HG02885 (cell line): ENCODE data around the gene SLIT3.

ENCODE experiments used
- ATAC-seq: cut with Tn5 transposase; IDR thresholded peaks from one replicate; pipeline ENCODE4 v1.9.1; 2021; ENCODE audit warnings: mild to moderate bottlenecking; ENCODE audit not compliant: unreplicated experiment, poor library complexity

SLIT3 gene

GRCh38 chr5:169299663-169300467 lies 1.1 kb downstream of the SLIT3 start:
- no peak for ATAC-seq

GRCh38 chr5:169299191-169299662 lies 1.7 kb downstream of the SLIT3 start:
- no peak for ATAC-seq

- no peak for ATAC-seq
Observed at GRCh38 chr5:169298193-169298592, 2.7 kb downstream of the SLIT3 start.

- ATAC-seq, result no peak
Observed at GRCh38 chr5:169296419-169297143, 4.4 kb downstream of the SLIT3 start.

- ATAC-seq, result no peak
Observed at GRCh38 chr5:169295306-169295705, 5.6 kb downstream of the SLIT3 start.

DNA sequence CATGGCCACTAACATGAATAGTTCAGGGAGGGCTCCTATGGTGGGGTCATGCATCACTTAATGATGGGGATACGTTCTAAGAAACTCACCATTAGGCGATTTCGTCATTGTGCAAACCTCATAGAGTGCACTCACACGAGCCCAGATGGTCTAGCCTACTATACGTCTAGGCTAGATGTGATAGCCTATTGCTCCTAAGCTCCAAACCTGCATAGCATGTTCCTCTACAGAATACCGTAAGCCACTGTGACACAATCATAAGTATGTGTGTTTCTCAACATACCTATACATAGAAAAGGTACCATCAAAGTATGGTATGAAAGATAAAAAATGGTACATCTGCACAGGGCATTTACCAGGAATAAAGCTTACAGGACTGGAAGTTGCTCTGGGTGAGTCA lies 6.3 kb downstream of the SLIT3 start:
- ATAC-seq, result no peak

DNA sequence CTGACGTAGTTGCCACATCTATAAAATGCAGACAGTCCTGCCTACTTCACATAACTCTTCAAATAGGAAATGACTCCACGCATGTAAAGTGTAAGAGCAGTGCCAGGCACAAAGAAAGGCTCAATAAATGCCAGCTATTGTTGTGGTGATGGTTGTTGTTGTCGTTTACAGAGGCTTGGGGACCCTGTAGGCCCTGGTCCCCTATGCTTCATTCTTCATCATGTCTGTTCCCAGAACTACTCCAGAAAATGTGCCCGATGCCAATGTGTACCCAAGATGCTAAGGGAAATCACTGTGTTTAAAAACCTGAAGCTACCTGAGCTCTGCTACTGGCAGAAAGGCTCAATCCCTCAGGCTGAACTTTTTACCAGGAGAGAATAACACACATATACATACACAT lies 9.1 kb downstream of the SLIT3 start:
- no peak for ATAC-seq

GRCh38 chr5:169290895-169291294 lies 10.0 kb downstream of the SLIT3 start:
- no peak for ATAC-seq

- no peak for ATAC-seq
Observed at GRCh38 chr5:169289520-169289919, 11.4 kb downstream of the SLIT3 start.

DNA sequence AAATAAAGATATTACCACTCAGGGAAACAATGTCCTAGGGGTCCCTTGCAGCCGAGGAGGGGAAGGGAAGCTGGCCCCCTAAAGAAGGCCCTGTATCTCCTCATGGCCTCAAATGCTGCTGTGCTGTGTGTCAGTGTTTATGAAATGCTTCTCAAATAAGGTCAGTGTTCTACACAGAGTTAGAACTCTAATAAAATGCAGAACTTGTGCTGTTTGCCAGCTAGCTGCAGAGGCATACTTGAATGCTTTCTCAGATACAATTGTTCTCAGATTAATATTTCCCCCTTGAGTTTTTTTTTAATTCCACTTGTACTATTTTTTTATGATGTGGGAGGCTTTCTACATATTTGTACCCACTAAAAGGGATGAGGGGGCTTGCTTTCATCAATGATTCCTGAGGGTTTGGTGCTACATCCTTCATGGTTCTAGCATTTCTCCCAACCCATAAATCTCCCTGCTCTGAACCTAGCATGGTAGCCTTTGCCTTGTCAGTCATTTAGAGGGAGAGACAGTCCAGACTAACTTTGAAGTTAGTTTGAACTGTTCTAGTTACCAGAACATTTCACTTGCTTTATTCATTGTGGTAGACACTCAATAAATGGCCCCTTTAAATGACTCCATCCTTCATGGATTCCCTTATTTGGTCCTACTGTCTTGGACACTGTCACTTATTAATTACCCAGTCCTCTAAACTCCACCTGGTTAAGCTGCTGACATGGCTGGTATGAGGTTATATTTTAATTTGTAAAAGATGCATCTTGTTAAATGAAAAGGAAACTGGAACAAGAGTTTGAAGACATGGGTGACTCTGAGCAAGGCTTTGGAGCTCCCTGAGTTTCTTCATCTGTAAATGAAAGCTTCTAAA lies 12.6 kb downstream of the SLIT3 start:
- ATAC-seq, result no peak

DNA sequence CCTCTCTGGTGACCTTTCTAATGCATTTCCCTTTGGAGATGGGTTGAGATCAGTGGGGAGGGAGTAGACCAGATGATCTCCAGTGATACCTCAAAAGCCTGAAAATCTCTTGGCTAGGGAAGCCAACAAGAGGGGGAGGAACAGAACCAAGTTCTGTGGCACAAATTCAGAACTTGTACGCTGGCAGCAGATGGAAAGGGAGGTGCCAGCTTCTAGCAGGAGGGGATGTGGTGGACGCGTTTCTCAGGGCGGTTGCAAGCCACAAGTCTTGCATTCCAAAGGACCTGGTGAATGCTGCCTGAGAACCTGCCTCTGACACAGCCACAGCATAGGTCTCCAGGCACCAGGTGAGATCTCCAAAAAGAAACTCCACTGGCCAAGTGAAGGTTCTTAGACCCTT lies 13.4 kb downstream of the SLIT3 start:
- ATAC-seq, result no peak

- no peak for ATAC-seq
Observed at GRCh38 chr5:169286572-169287300, 14.2 kb downstream of the SLIT3 start.

DNA sequence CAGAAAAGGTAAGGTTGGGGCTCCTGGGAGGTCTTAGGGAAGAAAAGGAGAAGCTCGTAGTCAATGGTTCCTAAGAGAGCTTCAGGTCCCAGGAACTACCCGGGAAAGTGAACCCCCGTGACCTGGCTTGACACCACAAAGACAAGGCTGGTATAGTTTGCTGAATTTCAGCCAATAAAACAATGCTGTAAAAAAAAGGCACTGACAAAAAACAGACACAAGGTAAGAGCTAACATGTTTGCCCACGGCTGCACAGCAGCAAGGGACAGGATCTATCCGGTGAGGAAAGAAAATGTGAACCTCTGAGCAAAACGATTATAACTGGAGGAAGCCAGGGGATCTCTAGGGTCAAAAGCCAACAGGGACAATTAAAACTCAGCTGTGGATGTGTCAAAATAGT lies 17.1 kb downstream of the SLIT3 start:
- no peak for ATAC-seq

DNA sequence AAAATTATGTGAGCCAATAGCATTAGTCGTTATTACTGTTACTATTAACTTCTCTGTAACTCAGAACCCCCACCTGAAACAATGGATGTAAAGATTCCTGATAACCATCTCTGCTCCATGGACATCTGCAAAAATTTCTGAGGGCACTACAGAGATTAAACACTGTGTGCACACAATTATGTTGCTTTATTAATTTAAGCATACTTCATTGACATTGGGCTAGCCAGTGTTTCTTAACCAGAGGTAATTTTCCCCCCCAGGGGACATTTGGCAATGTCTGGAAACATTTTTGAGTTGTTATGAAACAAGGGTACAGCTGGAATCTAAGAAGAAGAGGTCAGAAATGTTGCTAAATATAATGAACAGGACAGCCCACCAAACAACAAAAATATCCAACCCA lies 19.3 kb downstream of the SLIT3 start:
- ATAC-seq, result no peak

- ATAC-seq, result no peak
Observed at GRCh38 chr5:169280696-169281095, 20.2 kb downstream of the SLIT3 start.

DNA sequence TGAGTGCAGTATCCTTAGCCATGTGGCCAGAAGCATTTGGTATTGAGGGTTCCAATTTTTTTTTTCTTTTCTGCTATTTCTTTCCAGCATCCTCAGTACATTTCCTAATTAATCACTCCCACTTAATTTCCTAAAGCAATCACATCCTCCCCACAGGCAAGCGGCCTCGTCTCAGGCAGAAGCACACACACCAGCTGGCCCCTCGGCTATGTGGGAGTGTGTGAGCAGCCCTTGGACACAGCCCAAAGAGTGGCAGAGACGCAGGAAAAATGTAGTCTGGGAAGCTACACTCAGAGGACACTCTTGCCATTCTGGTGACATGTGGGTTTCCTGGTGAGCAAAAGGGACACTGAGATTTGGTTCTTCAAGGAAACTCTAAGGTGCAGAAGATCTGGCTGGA lies 20.7 kb downstream of the SLIT3 start:
- ATAC-seq, result no peak

DNA sequence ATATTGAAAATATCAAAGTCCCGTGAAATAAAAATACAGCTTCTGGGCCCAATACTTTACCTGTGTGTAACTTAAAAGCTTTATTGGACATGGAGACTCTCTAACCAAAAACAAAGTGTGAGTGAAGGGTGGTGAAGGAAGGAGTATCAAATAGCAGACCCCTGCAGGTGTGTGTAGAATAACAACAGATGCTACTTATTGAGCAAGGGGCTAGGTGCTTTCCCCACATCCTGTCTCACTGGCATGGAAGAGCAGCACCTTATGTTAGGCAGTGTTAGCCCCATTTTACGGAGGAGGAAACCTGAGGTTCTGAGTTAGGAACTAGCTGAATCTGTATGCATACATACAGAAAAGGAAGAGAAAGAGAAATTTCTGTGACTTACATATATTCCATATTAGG lies 21.8 kb downstream of the SLIT3 start:
- no peak for ATAC-seq

DNA sequence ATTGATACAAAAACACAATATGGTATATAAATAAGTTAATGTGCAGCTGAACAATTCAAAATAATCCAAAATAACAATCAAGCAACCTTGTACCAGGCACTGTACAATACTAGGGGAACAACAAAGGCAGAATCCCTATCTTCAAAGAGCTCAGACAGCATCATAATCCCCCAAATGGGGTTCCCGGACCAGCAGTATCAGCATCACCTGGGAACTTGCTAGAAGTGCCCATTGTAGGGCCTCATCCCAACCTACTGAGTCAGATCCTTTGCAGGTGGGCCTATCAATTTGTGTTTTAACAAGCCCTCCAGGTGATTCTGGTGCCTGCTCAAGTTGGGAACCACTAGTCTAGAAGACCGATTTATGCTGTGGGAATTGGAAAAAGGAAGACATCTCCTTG lies 27.1 kb downstream of the SLIT3 start:
- no peak for ATAC-seq

- ATAC-seq, result no peak
Observed at GRCh38 chr5:169273451-169273850, 27.5 kb downstream of the SLIT3 start.

- ATAC-seq, result no peak
Observed at GRCh38 chr5:169272731-169273427, 28.1 kb downstream of the SLIT3 start.
